K562 (cell line): ENCODE data around the gene TMEM150A. TPM values are rescaled to one million over a fixed set of nuclear protein-coding genes. Genes with fewer than 3 reads are reported as not detected.
A peak's percentile ranks its signal among the peaks of the same experiment; 100 is the strongest.

Experiments used
- CUX1 ChIP-seq: fragments of 200-800 bp; sonication (Bioruptor generic); IDR thresholded peaks from 2 replicates; pipeline ENCODE4 v1.6.1; 2016; ENCODE audit warnings: missing genetic modification characterization, missing compliant biosample characterization
- IRF9 ChIP-seq: fragments of 450-650 bp; IDR thresholded peaks from 2 replicates; pipeline ENCODE4 v1.6.1; 2016; ENCODE audit warnings: missing biosample characterization, missing genetic modification characterization
- ZFX ChIP-seq: sonication (generic); formaldehyde crosslinking; IDR thresholded peaks from 2 replicates; pipeline ENCODE4 v1.8.0; 2022; ENCODE audit warnings: mild to moderate bottlenecking, missing genetic modification reagents, moderate library complexity
- polyA plus RNA-seq, 8 experiments: library from polyadenylated mRNA; depleted of rRNA in 4 of 8; stranded (reverse) in 5 of 8; unstranded in 3 of 8; fragments of >200 nt; fragmentation: Nextera tagmentation in 2 of 8; fragmentation: Illumina TruSeq in 1 of 8; extraction: Ambion mirVana in 2 of 8; extraction: Trizol in 1 of 8; gene quantifications; 2 replicates each; pipeline versions ENCODE4 v1.2.1 to v1.2.3, GENCODE V29; 2011 to 2014; ENCODE audit warnings: inconsistent platforms in 1 of 8, missing spikeins in 1 of 8
- total RNA-seq, 7 experiments: library from RNA; depleted of rRNA in 6 of 7; stranded (reverse); fragments of >200 nt in 6 of 7; fragmentation: Illumina TruSeq in 2 of 7; extraction: Trizol in 2 of 7; gene quantifications; 2 replicates each; pipeline versions ENCODE4 v1.2.1 to v1.2.3, GENCODE V29; 2011 to 2021; ENCODE audit warnings: low replicate concordance in 1 of 7

The TMEM150A gene
- total and polyA plus RNA-seq, 9 of the 15 experiments (the other 6 are each of a cell fraction or from before 2014, with no cell fraction given), result 3.9 to 17.1 (median 8.4) TPM

GRCh38 chr2:85578243-85579180 is 24.0 kb downstream of the TMEM150A start (continued):
- TF ChIP-seq CUX1 (CRISPR knock-in tag) (peak; percentile 87; the same call in 1 of the 2 replicates), IRF9 (tag) (0 out of 2 replicates have a peak, but pooled peaks have one; percentile 25), ZFX (CRISPR knock-in tag) (peak; percentile 24; the same call in 1 of the 2 replicates)
